Raji (cell line): ENCODE data around the gene MRRF.

ENCODE experiments used
- POLR2A ChIP-seq: IDR thresholded peaks from 2 replicates; pipeline ENCODE4 v1.6.1; 2011; ENCODE audit warnings: low read depth, low read length, control low read depth; ENCODE audit not compliant: insufficient read depth

MRRF gene

GRCh38 chr9:122287214-122287720, 22.6 kb downstream of the MRRF start:
- no peak for TF ChIP-seq POLR2A

- TF ChIP-seq POLR2A = no peak
Measured at GRCh38 chr9:122291458-122291857, 26.8 kb downstream of the MRRF start.

- TF ChIP-seq POLR2A = no peak
Measured at GRCh38 chr9:122294531-122294930, 29.8 kb downstream of the MRRF start.

DNA sequence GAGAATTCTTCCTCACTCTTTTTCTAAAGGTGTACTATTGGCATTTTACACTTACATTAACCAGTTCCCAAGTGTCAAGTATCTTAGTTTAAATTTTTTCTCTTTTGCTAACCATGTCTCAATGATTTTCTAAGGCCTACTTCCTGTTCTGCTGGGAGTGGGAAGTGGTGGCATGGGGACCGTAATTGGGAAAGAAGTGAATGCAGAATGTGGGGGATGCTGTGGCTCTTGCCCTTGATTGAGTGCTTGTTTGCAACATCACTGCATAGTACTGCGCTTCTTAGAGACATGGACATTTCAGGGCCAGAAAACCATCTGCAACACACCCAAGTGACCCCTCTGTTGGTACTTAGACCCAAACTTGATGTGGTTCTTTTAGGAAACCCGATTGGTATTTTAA, 32.8 kb downstream of the MRRF start:
- no peak for TF ChIP-seq POLR2A

DNA sequence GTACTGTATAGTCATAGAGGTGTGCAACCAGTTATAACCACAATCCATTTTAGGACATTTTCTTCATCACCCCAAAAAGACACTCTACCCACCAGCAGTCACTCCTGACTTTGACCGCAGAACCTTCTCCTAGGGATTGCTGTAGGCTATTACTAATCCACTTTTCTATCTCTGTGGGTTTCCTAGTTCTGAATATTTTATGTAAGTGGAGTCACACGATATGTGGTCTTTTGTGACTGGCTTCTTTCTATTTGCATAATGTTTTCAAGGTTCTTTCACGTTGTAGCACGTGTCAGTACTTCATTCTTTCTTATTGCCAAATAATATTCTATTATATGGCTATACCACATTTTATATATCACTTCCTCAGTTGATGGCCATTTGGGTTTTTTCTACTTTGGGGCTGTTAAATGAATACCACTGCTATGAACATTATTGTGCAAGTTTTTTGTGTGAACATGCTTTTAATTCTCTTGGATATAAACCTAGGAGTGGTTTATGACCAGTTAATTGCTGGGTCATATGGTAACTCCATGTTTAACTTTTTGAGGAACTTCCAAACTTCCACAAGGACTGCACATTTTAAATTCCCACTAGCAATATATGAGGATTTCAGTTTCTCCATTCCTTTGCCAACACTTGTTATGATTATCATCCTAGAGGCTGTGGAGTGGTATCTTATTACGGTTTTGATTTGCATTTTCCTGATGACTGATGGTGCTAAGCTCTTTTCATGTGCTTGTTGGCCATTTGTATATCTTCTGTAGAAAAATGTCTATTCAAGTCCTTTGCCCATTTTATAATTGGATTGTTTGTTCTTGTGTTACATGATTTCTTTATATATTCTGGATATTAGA, 37.8 kb downstream of the MRRF start:
- TF ChIP-seq POLR2A = no peak

- no peak for TF ChIP-seq POLR2A
Measured at GRCh38 chr9:122307061-122307460, 42.4 kb downstream of the MRRF start.

DNA sequence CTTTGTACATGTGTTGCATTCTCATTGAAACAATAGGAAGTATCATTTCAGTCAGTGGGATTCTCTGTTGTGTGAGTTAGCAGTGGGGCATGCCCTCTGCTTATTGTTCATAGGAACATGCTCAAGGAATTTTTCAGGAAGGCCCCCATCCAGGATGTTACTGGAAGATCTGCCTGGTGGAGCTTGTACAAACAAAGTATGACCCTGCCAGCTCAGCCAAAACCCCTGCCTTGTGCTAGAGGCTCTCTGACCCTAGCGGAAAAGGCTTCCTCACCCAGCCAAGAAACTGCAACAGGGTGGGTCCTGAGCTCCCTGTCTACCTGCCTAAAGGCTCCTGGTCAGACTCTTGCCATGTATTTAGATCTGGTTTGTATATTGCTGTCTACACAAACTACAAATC, 43.2 kb downstream of the MRRF start:
- TF ChIP-seq POLR2A = no peak

DNA sequence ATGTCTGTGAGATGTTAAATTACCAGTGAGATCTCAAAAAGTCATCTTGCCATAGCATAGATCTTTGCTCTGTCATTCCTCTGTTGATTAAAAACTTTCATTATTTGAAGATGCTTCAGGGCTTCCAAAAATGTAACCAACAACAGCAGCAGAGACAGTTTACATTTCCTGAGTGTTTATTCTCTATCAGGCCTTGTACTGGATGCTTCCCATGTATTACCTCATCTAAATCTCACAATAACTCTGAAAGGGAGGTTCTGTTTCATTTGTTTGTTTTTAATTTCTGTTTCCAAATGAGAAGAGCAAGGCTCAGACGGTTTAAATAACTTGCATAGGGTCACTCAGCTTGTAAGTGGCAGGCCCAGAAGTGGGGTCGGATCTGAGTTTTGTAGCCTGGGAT, 45.2 kb downstream of the MRRF start:
- TF ChIP-seq POLR2A = no peak

GRCh38 chr9:122314165-122314564, 49.5 kb downstream of the MRRF start:
- no peak for TF ChIP-seq POLR2A

DNA sequence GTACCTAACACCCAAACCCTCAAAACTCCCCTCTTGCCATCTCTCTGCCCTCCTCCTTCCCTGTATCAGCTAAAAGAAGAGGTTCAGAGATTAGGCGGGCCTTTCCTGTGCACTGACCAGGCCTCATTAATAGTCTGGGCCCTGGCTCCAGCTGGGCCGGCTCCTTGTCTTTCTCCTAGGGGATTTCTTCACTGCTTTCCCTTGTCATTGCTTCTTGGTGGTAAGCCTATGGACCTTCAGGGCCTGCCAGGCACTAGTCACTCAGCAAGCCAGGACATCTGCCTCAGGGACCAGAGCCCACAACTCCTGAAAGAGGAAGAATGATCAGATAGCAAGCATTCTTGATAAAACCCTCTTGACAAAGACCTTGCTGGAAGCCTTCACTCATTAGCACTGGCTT, 50.9 kb downstream of the MRRF start:
- TF ChIP-seq POLR2A = no peak

- TF ChIP-seq POLR2A = no peak
Measured at GRCh38 chr9:122318284-122318683, 53.6 kb downstream of the MRRF start.

DNA sequence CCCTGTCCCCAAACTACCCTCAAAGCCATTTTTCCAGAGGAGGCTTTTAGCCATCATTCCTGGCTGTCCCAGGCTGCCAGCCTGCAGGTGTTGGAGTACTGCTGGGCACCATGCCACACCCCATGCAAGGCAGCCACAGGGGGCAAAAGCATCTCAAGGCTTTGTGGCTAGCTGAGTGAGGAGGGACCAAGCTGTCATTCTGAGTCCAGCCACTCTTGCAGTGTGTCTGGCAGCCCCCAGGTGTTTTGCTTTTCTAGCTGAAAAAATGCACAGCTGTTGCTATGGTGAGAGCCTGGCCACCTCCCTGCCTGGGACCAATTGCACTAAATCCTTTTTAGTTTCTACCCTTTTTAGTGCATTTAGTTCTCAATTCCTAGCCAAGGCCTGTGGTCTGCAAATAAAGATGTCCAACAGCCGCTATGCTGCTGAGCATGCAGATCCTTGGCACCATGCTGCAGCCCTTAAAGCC, 55.8 kb downstream of the MRRF start:
- TF ChIP-seq POLR2A = no peak

- no peak for TF ChIP-seq POLR2A
Measured at GRCh38 chr9:122322553-122322952, 57.9 kb downstream of the MRRF start.

DNA sequence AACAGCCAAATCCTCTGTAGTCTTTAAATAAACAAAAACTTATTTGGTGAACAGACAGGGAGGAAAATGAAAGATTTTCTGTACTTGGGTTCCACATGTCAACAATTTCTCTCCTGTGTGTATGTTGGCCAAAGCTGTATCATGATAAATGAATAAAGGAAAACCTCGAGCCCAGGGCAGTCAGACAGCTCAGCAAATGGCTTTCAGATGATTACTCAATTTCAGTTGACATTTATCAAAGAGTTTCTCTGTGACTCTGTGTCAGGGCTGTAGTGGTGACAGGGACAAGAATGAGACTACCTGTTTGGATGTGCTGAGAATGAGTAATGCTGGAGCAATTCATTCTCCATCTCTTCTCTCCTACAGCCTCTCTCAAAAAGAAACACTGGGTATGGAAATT, 60.4 kb downstream of the MRRF start:
- TF ChIP-seq POLR2A = no peak

GRCh38 chr9:122327175-122327574, 62.5 kb downstream of the MRRF start:
- TF ChIP-seq POLR2A = no peak

- no peak for TF ChIP-seq POLR2A
Measured at GRCh38 chr9:122329597-122329996, 64.9 kb downstream of the MRRF start.

- no peak for TF ChIP-seq POLR2A
Measured at GRCh38 chr9:122331523-122331927, 66.8 kb downstream of the MRRF start.
